ENCODE data around the gene SURF4.
A peak's percentile ranks its signal among the peaks of the same experiment; 100 is the strongest.

DNA sequence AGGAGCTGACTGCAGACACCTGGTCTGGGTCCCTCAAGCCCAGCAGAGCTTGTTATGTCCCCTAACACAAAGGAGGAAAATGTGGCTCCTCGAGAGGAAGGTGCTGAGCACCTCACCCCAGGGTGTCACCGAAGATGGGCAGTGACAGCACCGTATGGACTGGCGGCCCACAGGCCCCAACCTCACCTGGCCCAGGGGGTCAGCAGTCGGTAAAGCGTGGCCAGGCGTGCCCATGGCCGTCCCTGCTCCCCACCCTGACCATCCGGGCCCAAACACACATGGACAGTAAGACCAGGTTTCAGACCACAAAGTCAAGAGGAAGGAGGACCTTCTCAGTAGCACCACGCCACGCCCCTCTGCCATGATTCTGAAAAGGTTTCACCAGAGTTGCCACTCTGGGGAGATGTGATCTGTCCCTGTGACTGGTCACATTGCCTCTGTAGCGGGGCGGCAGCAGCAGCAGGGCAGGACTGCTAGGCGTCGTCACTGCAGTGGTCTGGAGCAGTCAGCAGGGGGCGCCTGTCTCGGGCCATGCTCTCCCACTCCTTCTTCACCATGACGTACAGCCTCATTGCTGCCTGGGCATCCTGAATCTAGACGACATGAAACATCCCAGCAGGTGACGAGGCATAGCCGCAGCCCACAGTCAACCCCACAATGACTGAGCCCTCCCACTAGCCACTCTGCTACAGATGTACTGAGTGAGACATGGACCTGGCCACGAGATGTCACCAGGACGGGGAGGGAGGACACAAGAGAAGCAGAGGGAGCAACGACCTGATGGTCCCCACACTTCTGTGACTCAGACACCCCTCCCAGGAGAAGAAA is 30.8 kb upstream of the SURF4 start:
- TF ChIP-seq CTCF (IDR thresholded peaks at IDR 0.05) (peak; percentile 88 to 93 (median 92)), POLR2A (IDR thresholded peaks at IDR 0.05) (no peak), POLR2AphosphoS5 (IDR thresholded peaks at IDR 0.05) (peak in 1 of 3 donors; percentile 30)

All from transverse colon (tissue), 4 donors.